K562 (cell line): ENCODE measurements around the gene SF3B1. TPM values are rescaled to one million over a fixed set of nuclear protein-coding genes. Genes with fewer than 3 reads are reported as not detected.
A peak's percentile ranks its signal among the peaks of the same experiment; 100 is the strongest.

ENCODE experiments used
- BHLHE40 ChIP-seq: IDR thresholded peaks from 2 replicates; pipeline ENCODE4 v1.6.1; 2011; ENCODE audit warnings: low read length, improper control_type of control experiment
- CBFA2T2 ChIP-seq: fragments of 450-650 bp; conservative IDR thresholded peaks from 2 replicates; pipeline ENCODE4 v1.6.1; 2017; ENCODE audit warnings: mild to moderate bottlenecking
- HMG20B ChIP-seq: fragments of 250-450 bp; sonication (Bioruptor Pico); IDR thresholded peaks from 2 replicates; pipeline ENCODE4 v1.5.0; 2021; ENCODE audit warnings: mild to moderate bottlenecking
- JUND ChIP-seq, 2 experiments: IDR thresholded peaks; 2 replicates in 1 of 2; 3 replicates in 1 of 2; pipeline ENCODE4 v1.6.1; 2011; ENCODE audit warnings: borderline replicate concordance in 2 of 2, low read depth in 2 of 2, low read length in 2 of 2, improper control_type of control experiment in 1 of 2, missing biosample characterization in 1 of 2, missing genetic modification characterization in 1 of 2, missing genetic modification reagents in 1 of 2
- PML ChIP-seq: IDR thresholded peaks from 2 replicates; pipeline ENCODE4 v1.6.1; 2012; ENCODE audit warnings: low read length, inconsistent platforms
- RBM17 ChIP-seq: fragments of 200-400 bp; formaldehyde crosslinking; IDR thresholded peaks from 2 replicates; pipeline ENCODE4 v1.6.1; 2017; ENCODE audit warnings: low read depth, mild to moderate bottlenecking, low read length, borderline replicate concordance
- RCOR1 ChIP-seq, 2 experiments: IDR thresholded peaks; 2 replicates each; pipeline ENCODE4 v1.6.1; 2012; ENCODE audit warnings: low read depth in 2 of 2, low read length in 2 of 2, borderline replicate concordance in 1 of 2, improper control_type of control experiment in 1 of 2
- SP2 ChIP-seq: IDR thresholded peaks from 2 replicates; pipeline ENCODE4 v1.6.1; 2011; ENCODE audit warnings: mild to moderate bottlenecking, low read depth, low read length, moderate library complexity; ENCODE audit not compliant: poor library complexity, severe bottlenecking; ENCODE audit errors: extremely low read depth
- SRSF3 ChIP-seq: fragments of 200-400 bp; formaldehyde crosslinking; IDR thresholded peaks from 2 replicates; pipeline ENCODE4 v1.6.1; 2016; ENCODE audit warnings: mild to moderate bottlenecking, low read length, moderate library complexity; ENCODE audit not compliant: insufficient read depth
- TAF9B ChIP-seq: fragments of 450-650 bp; IDR thresholded peaks from 2 replicates; pipeline ENCODE4 v1.6.1; 2018; ENCODE audit warnings: mild to moderate bottlenecking; ENCODE audit not compliant: partially characterized antibody
- ZNF134 ChIP-seq: fragments of 250-450 bp; sonication (Bioruptor Pico); conservative IDR thresholded peaks from 2 replicates; pipeline ENCODE4 v1.4.0; 2020
- ZNF197 ChIP-seq: fragments of 200-800 bp; sonication (Bioruptor generic); IDR thresholded peaks from 2 replicates; pipeline ENCODE4 v1.6.1; 2016; ENCODE audit warnings: low read depth, missing genetic modification characterization, missing compliant biosample characterization
- ZNF384 ChIP-seq: IDR thresholded peaks from 2 replicates; pipeline ENCODE4 v1.6.1; 2012; ENCODE audit warnings: low read depth, low read length, improper control_type of control experiment
- ZNF408 ChIP-seq: fragments of 250-450 bp; sonication (Bioruptor Pico); IDR thresholded peaks from 2 replicates; pipeline ENCODE4 v1.4.0; 2020; ENCODE audit warnings: low read depth, mild to moderate bottlenecking, moderate library complexity
- ZNF583 ChIP-seq: fragments of 250-450 bp; sonication (Bioruptor Pico); IDR thresholded peaks from 2 replicates; pipeline ENCODE4 v1.4.0; 2020
- ZNF644 ChIP-seq: fragments of 200-800 bp; sonication (Bioruptor generic); IDR thresholded peaks from 2 replicates; pipeline ENCODE4 v1.6.1; 2016; ENCODE audit warnings: low read depth, missing genetic modification characterization, missing compliant biosample characterization
- ZSCAN32 ChIP-seq: fragments of 450-650 bp; formaldehyde crosslinking; IDR thresholded peaks from 2 replicates; pipeline ENCODE4 v1.4.0; 2020; ENCODE audit warnings: mild to moderate bottlenecking, moderate library complexity
- polyA plus RNA-seq, 8 experiments: library from polyadenylated mRNA; depleted of rRNA in 4 of 8; stranded (reverse) in 5 of 8; unstranded in 3 of 8; fragments of >200 nt; fragmentation: Nextera tagmentation in 2 of 8; fragmentation: Illumina TruSeq in 1 of 8; extraction: Ambion mirVana in 2 of 8; extraction: Trizol in 1 of 8; gene quantifications; 2 replicates each; pipeline versions ENCODE4 v1.2.1 to v1.2.3, GENCODE V29; 2011 to 2014; ENCODE audit warnings: inconsistent platforms in 1 of 8, missing spikeins in 1 of 8
- total RNA-seq, 7 experiments: library from RNA; depleted of rRNA in 6 of 7; stranded (reverse); fragments of >200 nt in 6 of 7; fragmentation: Illumina TruSeq in 2 of 7; extraction: Trizol in 2 of 7; gene quantifications; 2 replicates each; pipeline versions ENCODE4 v1.2.1 to v1.2.3, GENCODE V29; 2011 to 2021; ENCODE audit warnings: low replicate concordance in 1 of 7
- TF ChIP-seq, protein P1 (sequence below): fragments of 450-650 bp; IDR thresholded peaks from 2 replicates; pipeline ENCODE4 v1.6.1; 2017; ENCODE audit warnings: mild to moderate bottlenecking, moderate library complexity
- TF ChIP-seq, protein P2 (sequence below): fragments of 250-450 bp; sonication (Bioruptor Pico); IDR thresholded peaks from 2 replicates; pipeline ENCODE4 v1.9.0; 2021; ENCODE audit warnings: mild to moderate bottlenecking, inconsistent platforms
- TF ChIP-seq, protein P3 (sequence below): fragments of 450-650 bp; conservative IDR thresholded peaks from 2 replicates; pipeline ENCODE4 v1.6.1; 2016; ENCODE audit warnings: missing genetic modification characterization, low read depth, mild to moderate bottlenecking, missing compliant biosample characterization, moderate library complexity
- TF ChIP-seq, protein P4 (sequence below): fragments of 450-650 bp; IDR thresholded peaks from 2 replicates; pipeline ENCODE4 v1.6.1; 2018; ENCODE audit warnings: mild to moderate bottlenecking, low read depth; ENCODE audit not compliant: partially characterized antibody

Gene SF3B1
- total and polyA plus RNA-seq, 9 of the 15 experiments (the other 6 are each of a cell fraction or from before 2014, with no cell fraction given) = 96.2 to 377 (median 177) TPM

DNA sequence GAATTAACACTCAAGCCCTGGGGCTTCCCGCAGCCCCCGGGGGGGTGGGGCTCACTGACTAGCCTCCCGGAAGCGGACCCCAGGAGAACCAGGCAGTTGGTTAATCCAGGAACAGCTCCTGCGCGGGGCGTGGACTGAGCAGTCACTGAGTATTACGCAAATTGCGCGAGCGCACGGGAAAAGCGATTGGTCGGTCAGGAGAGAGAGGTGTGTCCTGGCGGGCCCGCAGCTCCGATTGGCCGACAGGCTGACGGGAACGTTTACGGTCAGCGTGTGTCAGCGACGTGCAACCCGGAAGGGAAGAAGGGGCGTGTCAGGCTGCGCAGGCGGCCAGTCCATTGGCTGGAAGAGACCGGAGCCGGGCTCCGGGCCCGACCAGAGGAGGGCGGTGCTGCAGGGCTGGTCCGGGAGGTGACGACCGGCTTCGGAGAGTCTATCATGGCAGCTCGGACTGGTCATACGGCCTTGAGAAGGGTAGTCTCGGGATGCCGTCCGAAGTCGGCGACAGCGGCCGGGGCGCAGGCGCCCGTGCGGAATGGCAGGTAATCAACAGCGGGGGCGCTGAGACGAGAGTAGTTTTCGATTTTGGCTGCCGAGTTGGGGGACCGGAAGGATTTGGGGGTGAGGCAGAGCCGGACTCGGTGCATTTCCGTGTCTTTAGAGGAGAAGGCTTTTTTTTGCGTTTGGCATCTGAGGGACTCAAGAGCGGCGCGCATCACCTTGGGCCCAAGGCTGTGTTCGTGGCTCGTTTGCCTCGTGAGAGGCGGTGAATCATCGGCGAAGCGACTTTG lies 18.5 kb upstream of the SF3B1 start, which contains the start of gene COQ10B (continued):
- TF ChIP-seq JUND (IDR thresholded peaks at IDR 0.05; ENCODE audit: borderline replicate concordance, low read depth, low read length) = peak; percentile 74
- TF ChIP-seq JUND (tag; IDR thresholded peaks at IDR 0.05; ENCODE audit: borderline replicate concordance, low read depth, low read length) = no peak; the same call in 1 of the 3 replicates
- TF ChIP-seq PML = peak; percentile 67
- TF ChIP-seq, protein P1, sequence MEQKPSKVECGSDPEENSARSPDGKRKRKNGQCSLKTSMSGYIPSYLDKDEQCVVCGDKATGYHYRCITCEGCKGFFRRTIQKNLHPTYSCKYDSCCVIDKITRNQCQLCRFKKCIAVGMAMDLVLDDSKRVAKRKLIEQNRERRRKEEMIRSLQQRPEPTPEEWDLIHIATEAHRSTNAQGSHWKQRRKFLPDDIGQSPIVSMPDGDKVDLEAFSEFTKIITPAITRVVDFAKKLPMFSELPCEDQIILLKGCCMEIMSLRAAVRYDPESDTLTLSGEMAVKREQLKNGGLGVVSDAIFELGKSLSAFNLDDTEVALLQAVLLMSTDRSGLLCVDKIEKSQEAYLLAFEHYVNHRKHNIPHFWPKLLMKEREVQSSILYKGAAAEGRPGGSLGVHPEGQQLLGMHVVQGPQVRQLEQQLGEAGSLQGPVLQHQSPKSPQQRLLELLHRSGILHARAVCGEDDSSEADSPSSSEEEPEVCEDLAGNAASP = no peak
- TF ChIP-seq, protein P2, sequence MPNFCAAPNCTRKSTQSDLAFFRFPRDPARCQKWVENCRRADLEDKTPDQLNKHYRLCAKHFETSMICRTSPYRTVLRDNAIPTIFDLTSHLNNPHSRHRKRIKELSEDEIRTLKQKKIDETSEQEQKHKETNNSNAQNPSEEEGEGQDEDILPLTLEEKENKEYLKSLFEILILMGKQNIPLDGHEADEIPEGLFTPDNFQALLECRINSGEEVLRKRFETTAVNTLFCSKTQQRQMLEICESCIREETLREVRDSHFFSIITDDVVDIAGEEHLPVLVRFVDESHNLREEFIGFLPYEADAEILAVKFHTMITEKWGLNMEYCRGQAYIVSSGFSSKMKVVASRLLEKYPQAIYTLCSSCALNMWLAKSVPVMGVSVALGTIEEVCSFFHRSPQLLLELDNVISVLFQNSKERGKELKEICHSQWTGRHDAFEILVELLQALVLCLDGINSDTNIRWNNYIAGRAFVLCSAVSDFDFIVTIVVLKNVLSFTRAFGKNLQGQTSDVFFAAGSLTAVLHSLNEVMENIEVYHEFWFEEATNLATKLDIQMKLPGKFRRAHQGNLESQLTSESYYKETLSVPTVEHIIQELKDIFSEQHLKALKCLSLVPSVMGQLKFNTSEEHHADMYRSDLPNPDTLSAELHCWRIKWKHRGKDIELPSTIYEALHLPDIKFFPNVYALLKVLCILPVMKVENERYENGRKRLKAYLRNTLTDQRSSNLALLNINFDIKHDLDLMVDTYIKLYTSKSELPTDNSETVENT = no peak
- no peak for TF ChIP-seq HMG20B
- no peak for TF ChIP-seq ZNF197 (CRISPR knock-in tag)
- TF ChIP-seq RCOR1 (IDR thresholded peaks at IDR 0.05; ENCODE audit: borderline replicate concordance in 1 of 2, low read depth in 2 of 2, low read length in 2 of 2) = peak in 1 of 2 experiments; percentile 3; a peak in 1 of 4 replicates
- TF ChIP-seq, protein P3, sequence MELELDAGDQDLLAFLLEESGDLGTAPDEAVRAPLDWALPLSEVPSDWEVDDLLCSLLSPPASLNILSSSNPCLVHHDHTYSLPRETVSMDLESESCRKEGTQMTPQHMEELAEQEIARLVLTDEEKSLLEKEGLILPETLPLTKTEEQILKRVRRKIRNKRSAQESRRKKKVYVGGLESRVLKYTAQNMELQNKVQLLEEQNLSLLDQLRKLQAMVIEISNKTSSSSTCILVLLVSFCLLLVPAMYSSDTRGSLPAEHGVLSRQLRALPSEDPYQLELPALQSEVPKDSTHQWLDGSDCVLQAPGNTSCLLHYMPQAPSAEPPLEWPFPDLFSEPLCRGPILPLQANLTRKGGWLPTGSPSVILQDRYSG (tag) = no peak
- no peak for TF ChIP-seq SP2
- no peak for TF ChIP-seq BHLHE40
- TF ChIP-seq SRSF3 = no peak
- TF ChIP-seq CBFA2T2 = no peak
- TF ChIP-seq ZNF583 (CRISPR knock-in tag) = no peak
- TF ChIP-seq ZSCAN32 (CRISPR knock-in tag) = no peak
- TF ChIP-seq ZNF134 (CRISPR knock-in tag) = no peak
- TF ChIP-seq, protein P4, sequence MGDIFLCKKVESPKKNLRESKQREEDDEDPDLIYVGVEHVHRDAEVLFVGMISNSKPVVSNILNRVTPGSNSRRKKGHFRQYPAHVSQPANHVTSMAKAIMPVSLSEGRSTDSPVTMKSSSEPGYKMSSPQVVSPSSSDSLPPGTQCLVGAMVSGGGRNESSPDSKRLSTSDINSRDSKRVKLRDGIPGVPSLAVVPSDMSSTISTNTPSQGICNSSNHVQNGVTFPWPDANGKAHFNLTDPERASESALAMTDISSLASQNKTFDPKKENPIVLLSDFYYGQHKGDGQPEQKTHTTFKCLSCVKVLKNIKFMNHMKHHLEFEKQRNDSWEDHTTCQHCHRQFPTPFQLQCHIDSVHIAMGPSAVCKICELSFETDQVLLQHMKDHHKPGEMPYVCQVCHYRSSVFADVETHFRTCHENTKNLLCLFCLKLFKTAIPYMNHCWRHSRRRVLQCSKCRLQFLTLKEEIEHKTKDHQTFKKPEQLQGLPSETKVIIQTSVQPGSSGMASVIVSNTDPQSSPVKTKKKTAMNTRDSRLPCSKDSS = no peak
- TF ChIP-seq ZNF384 = no peak
- TF ChIP-seq TAF9B = peak; percentile 71
- no peak for TF ChIP-seq RBM17
- TF ChIP-seq ZNF408 = no peak
- TF ChIP-seq ZNF644 (tag) = no peak
